Stimulated activated CD8-positive, alpha-beta memory T cell treated with anti-CD3 and anti-CD28 coated beads, Interleukin-12 subunit alpha, Interleukin-12 subunit beta, amount 100 ng/mL, for 24 hours (primary cell): Measurements from ENCODE around the gene OAS2.
"Not testable (repeated sequence)": the region's sequence is repeated elsewhere in the genome, so short reads cannot be mapped to it uniquely, and the experiment has no call there.

Source experiments
- DNase-seq: peaks from one replicate; pipeline ENCODE4 v3.0.0-alpha.2; 2020; ENCODE audit errors: extremely low read depth

OAS2 gene

GRCh38 chr12:112985642-112986290 lies 7.4 kb downstream of the OAS2 start:
- DNase-seq, result no peak

- no peak for DNase-seq
These were observed 8.0 kb downstream of the OAS2 start for GRCh38 chr12:112986291-112986800.

- no peak for DNase-seq
These were observed 9.2 kb downstream of the OAS2 start for GRCh38 chr12:112987561-112987960.

- no peak for DNase-seq
These were observed 9.9 kb downstream of the OAS2 start for GRCh38 chr12:112988224-112988623.

GRCh38 chr12:112988823-112989385 lies 10.6 kb downstream of the OAS2 start:
- DNase-seq, result not testable (repeated sequence)

- no peak for DNase-seq
These were observed 11.5 kb downstream of the OAS2 start for GRCh38 chr12:112989806-112990205.

- DNase-seq, result no peak
These were observed 14.5 kb downstream of the OAS2 start for GRCh38 chr12:112992541-112993398.

- no peak for DNase-seq
These were observed 16.7 kb downstream of the OAS2 start for GRCh38 chr12:112995008-112995407.

- DNase-seq, result no peak
These were observed 18.2 kb downstream of the OAS2 start for GRCh38 chr12:112996501-112996900.

GRCh38 chr12:112997506-112997905 lies 19.2 kb downstream of the OAS2 start:
- DNase-seq, result no peak

GRCh38 chr12:112998987-112999767 lies 20.9 kb downstream of the OAS2 start:
- no peak for DNase-seq

- no peak for DNase-seq
These were observed 22.1 kb downstream of the OAS2 start for GRCh38 chr12:113000433-113000832.

- DNase-seq, result no peak
These were observed 23.8 kb downstream of the OAS2 start for GRCh38 chr12:113002155-113002554.

- no peak for DNase-seq
These were observed 24.4 kb downstream of the OAS2 start for GRCh38 chr12:113002676-113003075.

- no peak for DNase-seq
These were observed 25.3 kb downstream of the OAS2 start for GRCh38 chr12:113003636-113004035.

GRCh38 chr12:113005762-113006161 lies 27.4 kb downstream of the OAS2 start:
- no peak for DNase-seq

- no peak for DNase-seq
These were observed 27.9 kb downstream of the OAS2 start for GRCh38 chr12:113006206-113006605.

GRCh38 chr12:113006641-113007040 lies 28.3 kb downstream of the OAS2 start:
- no peak for DNase-seq

- DNase-seq, result no peak
These were observed 28.8 kb downstream of the OAS2 start for GRCh38 chr12:113007166-113007565.

GRCh38 chr12:113010701-113011100 lies 32.4 kb downstream of the OAS2 start:
- no peak for DNase-seq

GRCh38 chr12:113014565-113014964 lies 36.2 kb downstream of the OAS2 start:
- DNase-seq, result no peak

- DNase-seq, result no peak
These were observed 38.5 kb downstream of the OAS2 start for GRCh38 chr12:113016796-113017195.
